Measurements from ENCODE around the gene IL21R.

IL21R gene

GRCh38 chr16:27492588-27492979, 90.6 kb downstream of the IL21R start:
- no peak overlapping the region for H3K27ac ChIP-seq (replicated peaks)
- TF ChIP-seq SPI1 (IDR thresholded peaks at IDR 0.05; ENCODE audit: borderline replicate concordance, low read depth) (no peak), GABPA (IDR thresholded peaks at IDR 0.05; ENCODE audit: low read depth) (no peak), CTCF (IDR thresholded peaks at IDR 0.05; ENCODE audit: insufficient read depth, low read length) (no peak), REST (IDR thresholded peaks at IDR 0.05; ENCODE audit: insufficient replicate concordance, low read depth) (no peak), POLR2AphosphoS5 (IDR thresholded peaks at IDR 0.05; ENCODE audit: low read depth) (no peak)
- H3K27me3 ChIP-seq (ENCODE audit: insufficient read depth, poor library complexity, severe bottlenecking) = no peaks in the 10 kb centered on the region
- DNase-seq (ENCODE audit: low read depth in 1 of 2, low spot score in 1 of 2) = no peak
- H3K4me3 ChIP-seq (replicated peaks; ENCODE audit: insufficient read depth, low read length) = no peak overlapping the region

- no peak for TF ChIP-seq GABPA (IDR thresholded peaks at IDR 0.05; ENCODE audit: low read depth)
- TF ChIP-seq SPI1 (IDR thresholded peaks at IDR 0.05; ENCODE audit: borderline replicate concordance, low read depth) = no peak
- no peak for TF ChIP-seq POLR2AphosphoS5 (IDR thresholded peaks at IDR 0.05; ENCODE audit: low read depth)
- no peak for TF ChIP-seq CTCF (IDR thresholded peaks at IDR 0.05; ENCODE audit: insufficient read depth, low read length)
- no peak for TF ChIP-seq REST (IDR thresholded peaks at IDR 0.05; ENCODE audit: insufficient replicate concordance, low read depth)
- DNase-seq (ENCODE audit: low read depth in 1 of 2, low spot score in 1 of 2) = no peak
These were observed 93.2 kb downstream of the IL21R start for GRCh38 chr16:27495191-27495590.

GRCh38 chr16:27498031-27498825, 96.3 kb downstream of the IL21R start:
- H3K27me3 ChIP-seq (ENCODE audit: insufficient read depth, poor library complexity, severe bottlenecking) = no peaks in the 10 kb centered on the region
- DNase-seq (ENCODE audit: low read depth in 1 of 2, low spot score in 1 of 2) = no peak
- no peak overlapping the region for H3K4me3 ChIP-seq (replicated peaks; ENCODE audit: insufficient read depth, low read length)
- TF ChIP-seq POLR2AphosphoS5 (IDR thresholded peaks at IDR 0.05; ENCODE audit: low read depth) = no peak
- H3K27ac ChIP-seq (replicated peaks) = no peak overlapping the region

More at GRCh38 chr16:27495191-27495590, 93.2 kb downstream of the IL21R start:
- Histone ChIP-seq H3K27ac (replicated peaks) (no peak overlapping the region), H3K27me3 (ENCODE audit: insufficient read depth, poor library complexity, severe bottlenecking) (no peaks in the 10 kb centered on the region), H3K4me3 (replicated peaks; ENCODE audit: insufficient read depth, low read length) (no peak overlapping the region)

- Histone ChIP-seq H3K27me3 (ENCODE audit: insufficient read depth, poor library complexity, severe bottlenecking) (no peaks in the 10 kb centered on the region), H3K4me3 (replicated peaks; ENCODE audit: insufficient read depth, low read length) (no peak overlapping the region), H3K27ac (replicated peaks) (no peak overlapping the region)
- no peak for TF ChIP-seq POLR2AphosphoS5 (IDR thresholded peaks at IDR 0.05; ENCODE audit: low read depth)
- no peak for TF ChIP-seq CTCF (IDR thresholded peaks at IDR 0.05; ENCODE audit: insufficient read depth, low read length)
- no peak for TF ChIP-seq SPI1 (IDR thresholded peaks at IDR 0.05; ENCODE audit: borderline replicate concordance, low read depth)
- TF ChIP-seq GABPA (IDR thresholded peaks at IDR 0.05; ENCODE audit: low read depth) = no peak
- TF ChIP-seq REST (IDR thresholded peaks at IDR 0.05; ENCODE audit: insufficient replicate concordance, low read depth) = no peak
- no peak for DNase-seq (ENCODE audit: low read depth in 1 of 2, low spot score in 1 of 2)
These were observed 97.1 kb downstream of the IL21R start for GRCh38 chr16:27498916-27499658.
